RPMI7951 (cell line): ENCODE results near the gene ZSWIM6. TPM values are rescaled to one million over a fixed set of nuclear protein-coding genes. Genes with fewer than 3 reads are reported as not detected.

ENCODE experiments used
- DNase-seq: peaks from one replicate; pipeline ENCODE4 v3.0.0-alpha.2; 2012; ENCODE audit warnings: low read depth
- total RNA-seq: library from RNA; depleted of rRNA; stranded (reverse); fragments of >200 nt; shearing (Covaris generic); gene quantifications from 2 replicates; pipeline ENCODE4 v1.2.3, GENCODE V29; 2014; rRNA removed

Gene ZSWIM6
- total RNA-seq, result 4.4 and 5.0 TPM in 2 replicates

GRCh38 chr5:61331407-61332357 lies at the start of gene ZSWIM6:
Gene ZSWIM6, plus strand, starts transcription at chr5:61332258. Its CDS starts 15 bp downstream, at chr5:61332273.
- DNase-seq, result peak; percentile 97

- no peak for DNase-seq
Observed at GRCh38 chr5:61283471-61283870, 48.6 kb upstream of the ZSWIM6 start.

- DNase-seq, result no peak
Observed at GRCh38 chr5:61285531-61285930, 46.5 kb upstream of the ZSWIM6 start.

GRCh38 chr5:61286446-61287132 lies 45.5 kb upstream of the ZSWIM6 start:
- peak; percentile 75 for DNase-seq

GRCh38 chr5:61287474-61287873 lies 44.6 kb upstream of the ZSWIM6 start:
- no peak for DNase-seq

- no peak for DNase-seq
Observed at GRCh38 chr5:61289241-61289640, 42.8 kb upstream of the ZSWIM6 start.

- DNase-seq, result no peak
Observed at GRCh38 chr5:61289669-61290306, 42.3 kb upstream of the ZSWIM6 start.

- peak; percentile 62 for DNase-seq
Observed at GRCh38 chr5:61290791-61291210, 41.3 kb upstream of the ZSWIM6 start.

GRCh38 chr5:61292062-61292657 lies 39.9 kb upstream of the ZSWIM6 start:
- no peak for DNase-seq

GRCh38 chr5:61293071-61293470 lies 39.0 kb upstream of the ZSWIM6 start:
- DNase-seq, result no peak

- no peak for DNase-seq
Observed at GRCh38 chr5:61293873-61294272, 38.2 kb upstream of the ZSWIM6 start.

- DNase-seq, result no peak
Observed at GRCh38 chr5:61295365-61295764, 36.7 kb upstream of the ZSWIM6 start.

GRCh38 chr5:61298066-61298465 lies 34.0 kb upstream of the ZSWIM6 start:
- DNase-seq, result no peak

GRCh38 chr5:61298580-61298979 lies 33.5 kb upstream of the ZSWIM6 start:
- DNase-seq, result no peak

- DNase-seq, result no peak
Observed at GRCh38 chr5:61299261-61299681, 32.8 kb upstream of the ZSWIM6 start.

GRCh38 chr5:61301341-61302199 lies 30.5 kb upstream of the ZSWIM6 start:
- peak; percentile 98 for DNase-seq

- no peak for DNase-seq
Observed at GRCh38 chr5:61302200-61302563, 29.9 kb upstream of the ZSWIM6 start.

GRCh38 chr5:61303346-61303745 lies 28.7 kb upstream of the ZSWIM6 start:
- no peak for DNase-seq

GRCh38 chr5:61304590-61305381 lies 27.3 kb upstream of the ZSWIM6 start:
- peak; percentile 58 for DNase-seq

GRCh38 chr5:61306531-61307131 lies 25.4 kb upstream of the ZSWIM6 start:
- peak; percentile 80 for DNase-seq
